Measurements from ENCODE around the gene CD300LD. TPM values are rescaled to one million over a fixed set of nuclear protein-coding genes. Genes with fewer than 3 reads are reported as not detected.

Gene CD300LD
- polyA plus RNA-seq (2011; rRNA removed) (not detected in 2 replicates), polyA plus RNA-seq (2017; fragmentation: RNase III; extraction: RNeasy Plus Mini Kit Qiagen cat#74134 plus additional on column Dnase treatment) (not detected in 3 replicates), polyA minus RNA-seq (2011; rRNA and poly(A)+ RNA removed) (not detected in 2 replicates)
- polyA plus RNA-seq (2012; cell fraction: cytosol; rRNA removed) = not detected in 2 replicates
- polyA plus RNA-seq (2012; cell fraction: nucleus; rRNA removed) = not detected in 2 replicates

- Histone ChIP-seq H3K9me3 (0 out of 3 replicates have a peak, but pooled peaks cover 3% of the 10 kb centered on the region), H3K27ac (peak within 1 kb of the TSS in 1 of 2 experiments; percentile 47; a peak in 1 of 6 replicates), H3K4me1 (0 out of 3 replicates have a peak, but pooled peaks cover 3% of the 10 kb centered on the region), H3K4me2 (peak within 1 kb of the TSS; percentile 15; the same call in 1 of the 3 replicates), H3K4me3 (no peak within 1 kb of the TSS)
- DNase-seq (ENCODE audit: low read depth in 1 of 2, low spot score in 1 of 2) = no peak
- no peak for FAIRE-seq
- ChIA-PET CTCF (interaction anchor here (0.6 to 15.1 kb wide), 14 partner anchors 10 to 232 kb away, joined by 3 to 142 read pairs (median 3); partner anchors contain the start of gene CD300H), POLR2A (no interaction called here)
- TF ChIP-seq POLR2AphosphoS2 (conservative IDR thresholded peaks at IDR 0.05; ENCODE audit: low read length) (no peak), NFE2L2 (conservative IDR thresholded peaks at IDR 0.05; ENCODE audit: low read length) (no peak), TFCP2L1 (CRISPR knock-in tag; IDR thresholded peaks at IDR 0.05) (no peak), ATOH8 (CRISPR knock-in tag; IDR thresholded peaks at IDR 0.05; ENCODE audit: low read depth) (no peak), HDAC2 (IDR thresholded peaks at IDR 0.05) (no peak), USF2 (IDR thresholded peaks at IDR 0.05) (no peak), MAZ (IDR thresholded peaks at IDR 0.05; ENCODE audit: borderline replicate concordance, low read depth, low read length) (no peak), JUNB (IDR thresholded peaks at IDR 0.05) (no peak), FOSL2 (IDR thresholded peaks at IDR 0.05) (no peak), FOSL2 (CRISPR knock-in tag; IDR thresholded peaks at IDR 0.05) (no peak), ESRRA (IDR thresholded peaks at IDR 0.05; ENCODE audit: borderline replicate concordance, low read length) (no peak), NPAS2 (CRISPR knock-in tag; IDR thresholded peaks at IDR 0.05; ENCODE audit: borderline replicate concordance) (no peak), HMGXB4 (CRISPR knock-in tag; IDR thresholded peaks at IDR 0.05; ENCODE audit: borderline replicate concordance) (no peak)
- TF ChIP-seq, protein P1, sequence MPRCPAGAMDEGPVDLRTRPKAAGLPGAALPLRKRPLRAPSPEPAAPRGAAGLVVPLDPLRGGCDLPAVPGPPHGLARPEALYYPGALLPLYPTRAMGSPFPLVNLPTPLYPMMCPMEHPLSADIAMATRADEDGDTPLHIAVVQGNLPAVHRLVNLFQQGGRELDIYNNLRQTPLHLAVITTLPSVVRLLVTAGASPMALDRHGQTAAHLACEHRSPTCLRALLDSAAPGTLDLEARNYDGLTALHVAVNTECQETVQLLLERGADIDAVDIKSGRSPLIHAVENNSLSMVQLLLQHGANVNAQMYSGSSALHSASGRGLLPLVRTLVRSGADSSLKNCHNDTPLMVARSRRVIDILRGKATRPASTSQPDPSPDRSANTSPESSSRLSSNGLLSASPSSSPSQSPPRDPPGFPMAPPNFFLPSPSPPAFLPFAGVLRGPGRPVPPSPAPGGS (IDR thresholded peaks at IDR 0.05) = no peak
- ATAC-seq = peak; percentile 62 to 79; a peak in 5 of 6 replicates
- 32% methylated on average over 14 of the region's 14 CpGs for WGBS (ENCODE audit: missing lambda C conversion rate)
Measured at GRCh38 chr17:74592087-74592990, at the start of gene CD300LD. Gene CD300LD, minus strand, starts transcription at chr17:74592283. Its CDS starts 81 bp downstream, at chr17:74592202.

DNA sequence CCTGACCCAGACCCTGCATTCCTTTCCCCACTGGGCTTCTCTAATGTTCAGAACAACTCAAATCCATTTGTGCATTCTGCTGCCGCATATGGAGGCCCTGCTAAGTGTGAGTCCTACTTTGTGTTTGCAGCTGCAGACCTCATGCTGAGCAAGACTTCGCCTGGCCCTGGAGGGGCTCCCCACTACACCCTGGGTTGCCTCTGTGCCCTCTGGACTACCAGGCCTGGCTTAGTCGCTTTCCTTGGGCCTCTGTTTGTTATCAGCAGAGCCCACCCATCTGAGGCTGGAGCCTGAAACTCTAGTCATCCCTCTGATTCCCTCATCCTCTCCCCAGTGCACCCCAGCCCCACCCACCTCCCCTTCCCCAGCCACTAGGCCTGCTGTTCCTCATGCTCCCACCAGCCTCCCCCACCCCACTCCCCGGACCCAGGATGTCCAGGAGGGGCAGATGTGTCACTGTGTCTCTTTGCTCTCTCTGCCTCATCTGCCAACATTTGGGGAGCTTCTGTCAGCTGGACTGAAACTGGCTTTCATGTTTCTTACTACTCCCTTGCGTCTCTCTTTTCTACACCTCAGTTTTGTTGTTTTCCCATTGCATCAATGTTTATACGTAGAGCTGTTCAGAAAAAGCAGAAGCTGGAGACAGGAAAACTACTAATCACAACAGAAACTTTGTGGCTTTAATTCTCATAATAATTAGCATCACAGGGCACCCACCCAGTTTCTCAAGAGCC lies 49.3 kb upstream of the CD300LD start:
- Histone ChIP-seq H3K4me3 (no peak overlapping the region), H3K4me2 (no peak overlapping the region), H3K4me1 (no peaks in the 10 kb centered on the region), H3K9me3 (0 out of 3 replicates have a peak, but pooled peaks cover 2% of the 10 kb centered on the region), H3K27ac (no peak overlapping the region)
- DNase-seq (ENCODE audit: low read depth in 1 of 2, low spot score in 1 of 2) (no peak), FAIRE-seq (no peak), ATAC-seq (no peak)
- 28% methylated on average over 6 of the region's 6 CpGs for WGBS (ENCODE audit: missing lambda C conversion rate)
- ChIA-PET CTCF (interaction anchor here (1.4 to 1.6 kb wide), 2 partner anchors 13 to 16 kb away, joined by 5 to 6 read pairs; no protein-coding TSS in a partner anchor), POLR2A (no interaction called here)
- TF ChIP-seq ATOH8 (CRISPR knock-in tag; IDR thresholded peaks at IDR 0.05; ENCODE audit: low read depth) (no peak), E2F6 (IDR thresholded peaks at IDR 0.05; ENCODE audit: borderline replicate concordance, low read depth) (no peak), RARB (CRISPR knock-in tag; IDR thresholded peaks at IDR 0.05) (no peak), HEYL (CRISPR knock-in tag; IDR thresholded peaks at IDR 0.05) (no peak), HOXB5 (CRISPR knock-in tag; IDR thresholded peaks at IDR 0.05) (no peak), JUN (IDR thresholded peaks at IDR 0.05) (no peak), EHMT2 (IDR thresholded peaks at IDR 0.05; ENCODE audit: low read depth) (no peak), ELK1 (IDR thresholded peaks at IDR 0.05; ENCODE audit: low read depth, low read length) (no peak), CHD2 (IDR thresholded peaks at IDR 0.05; ENCODE audit: low read length, partially characterized antibody) (no peak), EHF (CRISPR knock-in tag; IDR thresholded peaks at IDR 0.05) (no peak), POLR2AphosphoS2 (conservative IDR thresholded peaks at IDR 0.05; ENCODE audit: low read length) (no peak), MAFK (IDR thresholded peaks at IDR 0.05; ENCODE audit: partially characterized antibody) (no peak)

Measured in A549 (cell line).